ENCODE results near the gene PIGN. TPM values are rescaled to one million over a fixed set of nuclear protein-coding genes. Genes with fewer than 3 reads are reported as not detected.
"Not testable (repeated sequence)": the region's sequence is repeated elsewhere in the genome, so short reads cannot be mapped to it uniquely, and the experiment has no call there.

PIGN gene
- total RNA-seq, 1 donor, result 17.1 TPM

GRCh38 chr18:62196980-62197379 is 10.1 kb upstream of the PIGN start:
- no peak overlapping the region for H3K4me3 ChIP-seq (ENCODE audit: low read length)
- no peaks in the 10 kb centered on the region for H3K9me3 ChIP-seq (ENCODE audit: low read depth, low read length)
- peaks cover 9% of the 10 kb centered on the region for H3K4me1 ChIP-seq (ENCODE audit: insufficient read depth, low read length)
- no peaks in the 10 kb centered on the region for H3K27me3 ChIP-seq (ENCODE audit: insufficient read depth, low read length)

GRCh38 chr18:62196079-62196478 is 9.2 kb upstream of the PIGN start:
- Histone ChIP-seq H3K4me3 (ENCODE audit: low read length) (no peak overlapping the region), H3K27me3 (ENCODE audit: insufficient read depth, low read length) (no peaks in the 10 kb centered on the region), H3K9me3 (ENCODE audit: low read depth, low read length) (no peaks in the 10 kb centered on the region), H3K4me1 (ENCODE audit: insufficient read depth, low read length) (peaks cover 13% of the 10 kb centered on the region)

- Histone ChIP-seq H3K27me3 (ENCODE audit: insufficient read depth, low read length) (no peaks in the 10 kb centered on the region), H3K4me3 (ENCODE audit: low read length) (no peak overlapping the region), H3K4me1 (ENCODE audit: insufficient read depth, low read length) (peaks cover 49% of the 10 kb centered on the region), H3K9me3 (ENCODE audit: low read depth, low read length) (no peaks in the 10 kb centered on the region)
Measured at GRCh38 chr18:62189208-62189607, 2.4 kb upstream of the PIGN start.

GRCh38 chr18:62187543-62188510 is 971 bp upstream of the PIGN start:
- Histone ChIP-seq H3K27me3 (ENCODE audit: insufficient read depth, low read length) (no peaks in the 10 kb centered on the region), H3K4me3 (ENCODE audit: low read length) (peak overlapping the region; percentile 94), H3K4me1 (ENCODE audit: insufficient read depth, low read length) (peaks cover 41% of the 10 kb centered on the region)

GRCh38 chr18:62186499-62186773 is 420 bp downstream of the PIGN start:
- Histone ChIP-seq H3K9me3 (ENCODE audit: low read depth, low read length) (no peaks in the 10 kb centered on the region), H3K4me1 (ENCODE audit: insufficient read depth, low read length) (peaks cover 40% of the 10 kb centered on the region), H3K4me3 (ENCODE audit: low read length) (peak overlapping the region; percentile 94), H3K27me3 (ENCODE audit: insufficient read depth, low read length) (no peaks in the 10 kb centered on the region)

More at GRCh38 chr18:62187543-62188510, 971 bp upstream of the PIGN start:
- no peaks in the 10 kb centered on the region for H3K9me3 ChIP-seq (ENCODE audit: low read depth, low read length)

GRCh38 chr18:62183578-62184195 is 3.2 kb downstream of the PIGN start:
- H3K27me3 ChIP-seq (ENCODE audit: insufficient read depth, low read length), result no peaks in the 10 kb centered on the region
- H3K4me1 ChIP-seq (ENCODE audit: insufficient read depth, low read length), result peaks cover 17% of the 10 kb centered on the region
- H3K9me3 ChIP-seq (ENCODE audit: low read depth, low read length), result no peaks in the 10 kb centered on the region
- H3K4me3 ChIP-seq (ENCODE audit: low read length), result no peak overlapping the region

GRCh38 chr18:62182220-62182619 is 4.6 kb downstream of the PIGN start:
- no peaks in the 10 kb centered on the region for H3K27me3 ChIP-seq (ENCODE audit: insufficient read depth, low read length)
- H3K9me3 ChIP-seq (ENCODE audit: low read depth, low read length), result no peaks in the 10 kb centered on the region
- H3K4me1 ChIP-seq (ENCODE audit: insufficient read depth, low read length), result peaks cover 9% of the 10 kb centered on the region
- no peak overlapping the region for H3K4me3 ChIP-seq (ENCODE audit: low read length)

- no peaks in the 10 kb centered on the region for H3K27me3 ChIP-seq (ENCODE audit: insufficient read depth, low read length)
- H3K4me1 ChIP-seq (ENCODE audit: insufficient read depth, low read length), result no peaks in the 10 kb centered on the region
- H3K4me3 ChIP-seq (ENCODE audit: low read length), result no peak overlapping the region
- no peaks in the 10 kb centered on the region for H3K9me3 ChIP-seq (ENCODE audit: low read depth, low read length)
Measured at GRCh38 chr18:62179213-62179612, 7.6 kb downstream of the PIGN start.

GRCh38 chr18:62177271-62177670 is 9.6 kb downstream of the PIGN start:
- H3K4me1 ChIP-seq (ENCODE audit: insufficient read depth, low read length), result no peaks in the 10 kb centered on the region
- H3K9me3 ChIP-seq (ENCODE audit: low read depth, low read length), result no peaks in the 10 kb centered on the region
- H3K4me3 ChIP-seq (ENCODE audit: low read length), result no peak overlapping the region
- no peaks in the 10 kb centered on the region for H3K27me3 ChIP-seq (ENCODE audit: insufficient read depth, low read length)

GRCh38 chr18:62175521-62175920 is 11.3 kb downstream of the PIGN start:
- H3K4me1 ChIP-seq (ENCODE audit: insufficient read depth, low read length), result no peaks in the 10 kb centered on the region
- no peaks in the 10 kb centered on the region for H3K9me3 ChIP-seq (ENCODE audit: low read depth, low read length)
- H3K4me3 ChIP-seq (ENCODE audit: low read length), result no peak overlapping the region
- no peaks in the 10 kb centered on the region for H3K27me3 ChIP-seq (ENCODE audit: insufficient read depth, low read length)

- Histone ChIP-seq H3K4me1 (ENCODE audit: insufficient read depth, low read length) (no peaks in the 10 kb centered on the region), H3K4me3 (ENCODE audit: low read length) (no peak overlapping the region), H3K27me3 (ENCODE audit: insufficient read depth, low read length) (no peaks in the 10 kb centered on the region), H3K9me3 (ENCODE audit: low read depth, low read length) (no peaks in the 10 kb centered on the region)
Measured at GRCh38 chr18:62172298-62172697, 14.6 kb downstream of the PIGN start.

- H3K27me3 ChIP-seq (ENCODE audit: insufficient read depth, low read length), result no peaks in the 10 kb centered on the region
- no peak overlapping the region for H3K4me3 ChIP-seq (ENCODE audit: low read length)
Measured at GRCh38 chr18:62170857-62171256, 16.0 kb downstream of the PIGN start.

GRCh38 chr18:62166524-62166923 is 20.3 kb downstream of the PIGN start:
- H3K4me3 ChIP-seq (ENCODE audit: low read length); H3K27me3 ChIP-seq (ENCODE audit: insufficient read depth, low read length); H3K4me1 ChIP-seq (ENCODE audit: insufficient read depth, low read length); H3K9me3 ChIP-seq (ENCODE audit: low read depth, low read length): not testable (repeated sequence)

More at GRCh38 chr18:62170857-62171256, 16.0 kb downstream of the PIGN start:
- Histone ChIP-seq H3K9me3 (ENCODE audit: low read depth, low read length) (no peaks in the 10 kb centered on the region), H3K4me1 (ENCODE audit: insufficient read depth, low read length) (no peaks in the 10 kb centered on the region)

GRCh38 chr18:62165583-62165982 is 21.3 kb downstream of the PIGN start:
- Histone ChIP-seq H3K4me1 (ENCODE audit: insufficient read depth, low read length) (no peaks in the 10 kb centered on the region), H3K9me3 (ENCODE audit: low read depth, low read length) (no peaks in the 10 kb centered on the region), H3K4me3 (ENCODE audit: low read length) (no peak overlapping the region), H3K27me3 (ENCODE audit: insufficient read depth, low read length) (no peaks in the 10 kb centered on the region)

GRCh38 chr18:62164855-62165487 is 21.9 kb downstream of the PIGN start:
- H3K9me3 ChIP-seq (ENCODE audit: low read depth, low read length), result no peaks in the 10 kb centered on the region
- no peaks in the 10 kb centered on the region for H3K27me3 ChIP-seq (ENCODE audit: insufficient read depth, low read length)
- no peaks in the 10 kb centered on the region for H3K4me1 ChIP-seq (ENCODE audit: insufficient read depth, low read length)
- no peak overlapping the region for H3K4me3 ChIP-seq (ENCODE audit: low read length)

All from mononuclear cell (primary cell).